ENCODE results near the gene KCND3. TPM values are rescaled to one million over a fixed set of nuclear protein-coding genes. Genes with fewer than 3 reads are reported as not detected.

KCND3 gene
- total RNA-seq, 1 donor = 0.09 TPM

DNA sequence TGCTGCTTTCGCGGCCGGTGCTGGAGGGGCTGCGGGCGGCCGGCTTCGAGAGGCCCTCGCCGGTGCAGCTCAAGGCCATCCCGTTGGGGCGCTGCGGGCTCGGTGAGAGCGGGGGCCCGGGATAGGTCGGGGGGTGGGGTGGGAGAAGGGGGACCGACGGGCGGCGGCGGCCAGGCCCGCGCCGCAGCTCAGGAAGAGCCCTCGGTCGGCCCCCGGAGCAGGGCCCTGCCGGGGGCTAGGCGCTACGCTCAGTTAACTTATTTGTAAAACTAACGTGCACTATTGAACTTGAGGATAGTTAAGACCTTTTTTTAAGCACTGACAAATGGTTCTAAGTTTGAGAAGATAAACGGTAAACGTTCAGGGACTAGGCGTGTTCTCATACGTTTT lies 233.3 kb downstream of the KCND3 start:
- TF ChIP-seq, protein P1, sequence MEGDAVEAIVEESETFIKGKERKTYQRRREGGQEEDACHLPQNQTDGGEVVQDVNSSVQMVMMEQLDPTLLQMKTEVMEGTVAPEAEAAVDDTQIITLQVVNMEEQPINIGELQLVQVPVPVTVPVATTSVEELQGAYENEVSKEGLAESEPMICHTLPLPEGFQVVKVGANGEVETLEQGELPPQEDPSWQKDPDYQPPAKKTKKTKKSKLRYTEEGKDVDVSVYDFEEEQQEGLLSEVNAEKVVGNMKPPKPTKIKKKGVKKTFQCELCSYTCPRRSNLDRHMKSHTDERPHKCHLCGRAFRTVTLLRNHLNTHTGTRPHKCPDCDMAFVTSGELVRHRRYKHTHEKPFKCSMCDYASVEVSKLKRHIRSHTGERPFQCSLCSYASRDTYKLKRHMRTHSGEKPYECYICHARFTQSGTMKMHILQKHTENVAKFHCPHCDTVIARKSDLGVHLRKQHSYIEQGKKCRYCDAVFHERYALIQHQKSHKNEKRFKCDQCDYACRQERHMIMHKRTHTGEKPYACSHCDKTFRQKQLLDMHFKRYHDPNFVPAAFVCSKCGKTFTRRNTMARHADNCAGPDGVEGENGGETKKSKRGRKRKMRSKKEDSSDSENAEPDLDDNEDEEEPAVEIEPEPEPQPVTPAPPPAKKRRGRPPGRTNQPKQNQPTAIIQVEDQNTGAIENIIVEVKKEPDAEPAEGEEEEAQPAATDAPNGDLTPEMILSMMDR (IDR thresholded peaks at IDR 0.05; ENCODE audit: insufficient read depth, low read length) = no peak
- peak overlapping the region; percentile 98 for H3K4me3 ChIP-seq (ENCODE audit: low read depth, low read length)
- DNase-seq (ENCODE audit: low read depth) = no peak

DNA sequence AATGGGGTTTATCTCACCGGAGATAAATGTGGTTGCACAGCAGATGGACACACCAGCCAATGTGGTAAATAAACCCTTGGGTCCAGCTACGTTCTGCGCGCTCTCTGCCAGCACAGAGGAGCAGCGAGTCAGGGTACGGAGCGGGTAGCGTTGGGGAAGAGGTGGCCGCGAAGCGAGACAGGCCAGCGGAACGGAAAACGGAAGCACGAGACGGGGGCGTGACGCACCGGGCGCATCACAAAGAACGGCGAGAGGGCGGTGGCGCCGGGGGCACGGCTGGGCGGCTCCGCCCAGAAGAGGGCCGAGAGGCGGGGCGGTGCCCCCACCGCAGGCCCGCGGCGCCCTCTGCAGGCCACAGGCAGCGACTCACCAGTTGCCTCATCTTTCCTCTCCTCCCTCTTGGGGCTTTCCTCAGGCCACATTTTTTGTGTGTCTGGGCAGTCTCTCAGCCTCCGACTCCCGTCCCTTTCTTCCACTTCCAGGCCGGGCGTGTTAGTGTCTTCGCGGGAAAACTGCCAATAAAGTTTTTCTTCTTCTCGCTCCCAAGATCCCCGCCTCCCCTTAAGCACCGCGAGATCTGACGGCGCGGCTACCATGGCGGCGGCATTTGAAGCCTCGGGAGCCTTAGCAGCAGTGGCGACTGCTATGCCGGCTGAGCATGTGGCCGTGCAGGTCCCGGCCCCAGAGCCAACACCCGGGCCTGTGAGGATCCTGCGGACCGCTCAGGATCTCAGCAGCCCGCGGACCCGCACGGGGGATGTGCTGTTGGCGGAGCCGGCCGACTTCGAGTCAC lies 233.9 kb downstream of the KCND3 start, which contains the start of gene DDX20:
TSS of gene DDX20 (plus strand) at position 571 of the 793 bp plus-strand sequence. CDS start at position 595, 24 bp downstream.
- peak within 1 kb of the TSS; percentile 98 for H3K4me3 ChIP-seq (ENCODE audit: low read depth, low read length)
- TF ChIP-seq, protein P1 (IDR thresholded peaks at IDR 0.05; ENCODE audit: insufficient read depth, low read length) = peak; percentile 77
- DNase-seq (ENCODE audit: low read depth) = peak; percentile 99

GRCh38 chr1:111754984-111755330 lies 234.5 kb downstream of the KCND3 start:
- peak; percentile 66 for DNase-seq (ENCODE audit: low read depth)

GRCh38 chr1:111751906-111752575 lies 237.4 kb downstream of the KCND3 start:
- H3K4me3 ChIP-seq (ENCODE audit: low read depth, low read length) = no peak overlapping the region
- TF ChIP-seq, protein P1 (IDR thresholded peaks at IDR 0.05; ENCODE audit: insufficient read depth, low read length) = no peak
- DNase-seq (ENCODE audit: low read depth) = no peak

More at GRCh38 chr1:111754984-111755330, 234.5 kb downstream of the KCND3 start:
- TF ChIP-seq, protein P1 (IDR thresholded peaks at IDR 0.05; ENCODE audit: insufficient read depth, low read length) = no peak
- H3K4me3 ChIP-seq (ENCODE audit: low read depth, low read length) = peak overlapping the region; percentile 98

GRCh38 chr1:111750856-111751255 lies 238.6 kb downstream of the KCND3 start:
- H3K4me3 ChIP-seq (ENCODE audit: low read depth, low read length) = no peak overlapping the region

GRCh38 chr1:111749628-111750027 lies 239.8 kb downstream of the KCND3 start:
- TF ChIP-seq, protein P1 (IDR thresholded peaks at IDR 0.05; ENCODE audit: insufficient read depth, low read length) = no peak
- H3K4me3 ChIP-seq (ENCODE audit: low read depth, low read length) = no peak overlapping the region
- no peak for DNase-seq (ENCODE audit: low read depth)

More at GRCh38 chr1:111750856-111751255, 238.6 kb downstream of the KCND3 start:
- TF ChIP-seq, protein P1 (IDR thresholded peaks at IDR 0.05; ENCODE audit: insufficient read depth, low read length) = no peak
- DNase-seq (ENCODE audit: low read depth) = no peak
